Activated T-helper 17 cell treated with anti-CD3 and anti-CD28 coated beads, Interleukin-2, amount 50 U/mL, for 72 hours (primary cell): ENCODE data around the gene LGR4. TPM values are rescaled to one million over a fixed set of nuclear protein-coding genes. Genes with fewer than 3 reads are reported as not detected.

Experiments used
- ATAC-seq: fragments of 150-1000 bp; cut with Tn5 transposase; replicated peaks from 2 replicates; pipeline ENCODE4 v1.10.0; 2021; ENCODE audit warnings: mild to moderate bottlenecking, moderate library complexity
- H3K27ac Mint-ChIP-seq: one replicate; pipeline ENCODE4 v1.8.0; 2022; ENCODE audit warnings: mixed read lengths
- H3K27me3 Mint-ChIP-seq: one replicate; pipeline ENCODE4 v1.8.0; 2022; ENCODE audit warnings: mixed read lengths
- H3K36me3 Mint-ChIP-seq: one replicate; pipeline ENCODE4 v1.8.0; 2022; ENCODE audit warnings: low read depth, mild to moderate bottlenecking, mixed read lengths
- H3K4me1 Mint-ChIP-seq: one replicate; pipeline ENCODE4 v1.8.0; 2022; ENCODE audit warnings: mixed read lengths
- H3K4me3 Mint-ChIP-seq: one replicate; pipeline ENCODE4 v1.8.0; 2022; ENCODE audit warnings: mild to moderate bottlenecking, mixed read lengths
- H3K9me3 Mint-ChIP-seq: one replicate; pipeline ENCODE4 v1.8.0; 2022; ENCODE audit warnings: mixed read lengths
- total RNA-seq, 2 donors: library from RNA; stranded (reverse); gene quantifications; one replicate each; pipeline ENCODE4 v1.2.3, GENCODE V29; 2022

Gene LGR4
- total RNA-seq, 2 donors from 2014 or later, result 0.24 to 1.4 TPM

DNA sequence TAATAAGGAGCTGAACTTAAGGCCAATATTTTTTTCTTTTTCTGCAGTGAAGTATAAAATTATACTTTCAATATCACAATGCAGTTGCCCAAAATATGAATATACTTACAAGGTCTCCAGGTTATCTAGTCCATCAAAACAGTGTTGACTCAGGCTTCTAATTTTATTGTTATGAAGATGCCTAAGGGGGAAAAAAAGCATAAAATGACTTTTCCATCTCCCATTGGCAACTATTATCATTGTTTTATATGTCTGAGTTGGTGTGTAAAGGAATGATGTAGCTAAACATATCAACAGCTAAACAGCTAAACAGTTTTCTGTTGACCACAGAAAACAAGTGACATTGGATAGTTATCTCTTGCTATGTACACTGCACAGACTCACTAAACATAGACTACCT is 88.4 kb downstream of the LGR4 start:
- no peak for ATAC-seq
- Mint-ChIP-seq H3K4me1 (no peaks in the 10 kb centered on the region), H3K27me3 (no peaks in the 10 kb centered on the region), H3K4me3 (no peak overlapping the region), H3K9me3 (no peaks in the 10 kb centered on the region), H3K36me3 (no peaks in the 10 kb centered on the region), H3K27ac (no peak overlapping the region)

GRCh38 chr11:27383645-27384044 is 88.9 kb downstream of the LGR4 start:
- Mint-ChIP-seq H3K36me3 (no peaks in the 10 kb centered on the region), H3K9me3 (no peaks in the 10 kb centered on the region), H3K27ac (no peak overlapping the region), H3K4me3 (no peak overlapping the region), H3K27me3 (no peaks in the 10 kb centered on the region), H3K4me1 (no peaks in the 10 kb centered on the region)
- no peak for ATAC-seq

DNA sequence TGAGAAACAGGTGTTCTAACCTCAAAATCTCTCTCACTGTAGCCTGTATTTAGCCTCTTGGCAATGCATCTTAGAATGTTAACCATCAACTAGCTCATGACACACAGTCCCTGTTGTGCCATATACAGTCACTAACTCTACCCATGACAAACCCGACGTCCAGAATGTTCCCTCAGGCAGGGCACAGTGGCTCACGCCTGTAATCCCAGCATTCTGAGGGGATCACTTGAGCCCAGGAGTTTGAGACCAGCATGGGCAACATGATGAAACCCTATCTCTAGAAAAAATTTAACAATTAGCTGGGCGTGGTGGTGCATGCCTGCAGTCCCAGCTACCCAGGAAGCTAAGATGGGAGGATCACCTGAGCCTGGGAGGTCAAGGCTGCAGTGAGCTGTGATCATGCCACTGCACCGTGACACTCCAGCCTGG is 91.3 kb downstream of the LGR4 start:
- Mint-ChIP-seq H3K4me1 (no peaks in the 10 kb centered on the region), H3K36me3 (no peaks in the 10 kb centered on the region), H3K9me3 (no peaks in the 10 kb centered on the region), H3K27ac (no peak overlapping the region), H3K4me3 (no peak overlapping the region), H3K27me3 (no peaks in the 10 kb centered on the region)
- ATAC-seq, result no peak

- Mint-ChIP-seq H3K4me1 (no peaks in the 10 kb centered on the region), H3K36me3 (no peaks in the 10 kb centered on the region), H3K27me3 (no peaks in the 10 kb centered on the region), H3K9me3 (no peaks in the 10 kb centered on the region), H3K27ac (no peak overlapping the region), H3K4me3 (no peak overlapping the region)
- no peak for ATAC-seq
Measured at GRCh38 chr11:27380771-27381170, 91.8 kb downstream of the LGR4 start.

DNA sequence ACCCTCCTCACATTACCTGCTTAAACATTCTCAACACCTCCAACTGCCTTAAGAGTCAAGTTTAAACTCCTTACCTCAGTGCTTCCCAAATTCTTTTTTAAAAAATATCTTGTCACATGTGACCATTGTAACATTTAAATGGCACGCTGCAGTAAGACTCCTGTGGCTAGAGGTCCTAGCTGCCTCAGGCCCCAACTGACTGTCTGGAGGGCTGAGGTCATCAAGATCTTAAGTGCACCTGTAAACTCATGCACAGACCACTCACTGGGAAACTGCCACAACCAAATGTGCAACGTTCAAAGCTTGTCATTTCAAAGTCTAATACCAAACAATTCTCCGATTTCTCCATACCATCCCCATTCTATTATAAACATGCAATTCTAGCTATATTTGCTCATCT is 93.1 kb downstream of the LGR4 start:
- Mint-ChIP-seq H3K27ac (no peak overlapping the region), H3K4me1 (no peaks in the 10 kb centered on the region), H3K4me3 (no peak overlapping the region), H3K27me3 (no peaks in the 10 kb centered on the region), H3K36me3 (no peaks in the 10 kb centered on the region), H3K9me3 (no peaks in the 10 kb centered on the region)
- ATAC-seq, result no peak

DNA sequence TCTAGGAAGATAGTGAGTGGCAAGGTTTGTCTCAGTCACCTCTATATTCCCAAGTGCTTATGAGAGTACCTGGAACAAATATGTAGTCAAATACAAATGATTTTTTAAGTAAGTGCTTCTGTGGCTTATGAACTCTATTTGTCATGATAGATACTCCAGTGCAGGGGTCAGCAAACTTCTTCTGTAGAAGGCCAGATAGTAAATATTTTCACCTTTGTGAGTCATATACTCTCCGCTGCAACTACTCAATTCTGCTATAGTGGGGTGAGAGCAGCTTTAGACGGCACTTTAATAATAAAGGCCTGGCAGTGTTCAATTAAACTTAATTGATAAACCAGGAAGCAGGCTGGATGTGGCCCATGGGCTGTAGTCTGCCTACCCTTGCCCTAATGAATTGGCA is 97.2 kb downstream of the LGR4 start:
- H3K4me1 Mint-ChIP-seq, result no peaks in the 10 kb centered on the region
- H3K4me3 Mint-ChIP-seq, result no peak overlapping the region
- no peaks in the 10 kb centered on the region for H3K9me3 Mint-ChIP-seq
- no peaks in the 10 kb centered on the region for H3K36me3 Mint-ChIP-seq
- no peak for ATAC-seq
- no peak overlapping the region for H3K27ac Mint-ChIP-seq
- no peaks in the 10 kb centered on the region for H3K27me3 Mint-ChIP-seq

GRCh38 chr11:27373856-27374602 is 98.6 kb downstream of the LGR4 start:
- ATAC-seq, result no peak
- no peak overlapping the region for H3K4me3 Mint-ChIP-seq
- H3K27me3 Mint-ChIP-seq, result no peaks in the 10 kb centered on the region
- no peaks in the 10 kb centered on the region for H3K4me1 Mint-ChIP-seq
- H3K36me3 Mint-ChIP-seq, result no peaks in the 10 kb centered on the region
- no peak overlapping the region for H3K27ac Mint-ChIP-seq
- no peaks in the 10 kb centered on the region for H3K9me3 Mint-ChIP-seq

DNA sequence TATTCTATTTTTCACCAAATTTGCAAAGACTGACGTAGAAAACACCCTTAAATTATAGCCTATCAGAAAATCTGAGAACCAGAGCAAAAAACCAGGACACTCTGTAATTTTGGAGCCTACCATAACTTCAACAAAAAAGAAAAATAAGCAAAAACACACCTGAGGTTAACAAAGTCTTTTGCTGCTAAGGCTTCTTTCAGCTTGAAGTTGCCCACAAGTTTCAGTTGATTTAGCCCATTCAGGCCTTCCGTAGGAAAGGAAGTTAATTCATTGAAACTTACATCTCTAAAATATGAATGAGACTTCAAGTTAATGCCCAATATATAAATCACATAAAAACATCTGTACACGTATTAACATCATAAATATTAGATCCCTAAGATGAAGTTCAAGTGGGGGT is 99.2 kb downstream of the LGR4 start:
- H3K9me3 Mint-ChIP-seq, result no peaks in the 10 kb centered on the region
- H3K36me3 Mint-ChIP-seq, result no peaks in the 10 kb centered on the region
- peaks cover 3% of the 10 kb centered on the region for H3K27me3 Mint-ChIP-seq
- no peaks in the 10 kb centered on the region for H3K4me1 Mint-ChIP-seq
- H3K4me3 Mint-ChIP-seq, result no peak overlapping the region
- H3K27ac Mint-ChIP-seq, result no peak overlapping the region
- no peak for ATAC-seq

DNA sequence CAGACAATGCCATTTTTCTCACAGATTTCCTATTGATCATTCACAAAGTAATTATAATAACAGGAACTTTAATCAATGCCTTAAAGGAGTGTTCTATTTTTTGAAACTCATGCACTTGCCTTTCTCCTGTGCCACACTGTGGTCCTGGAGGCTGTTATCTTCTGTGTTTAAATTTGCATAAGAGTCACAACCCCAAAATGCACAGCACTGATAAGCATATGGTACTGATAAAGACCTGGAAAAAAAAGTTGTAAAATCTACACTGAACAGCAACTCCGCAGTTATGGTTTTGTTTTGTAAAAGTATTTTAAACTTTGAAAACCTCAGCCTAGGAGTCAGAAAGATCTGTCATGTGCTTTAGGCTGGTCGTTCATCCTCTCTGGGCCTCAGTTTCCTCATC is 100.4 kb downstream of the LGR4 start:
- Mint-ChIP-seq H3K9me3 (no peaks in the 10 kb centered on the region), H3K27me3 (peaks cover 3% of the 10 kb centered on the region), H3K36me3 (no peaks in the 10 kb centered on the region), H3K4me1 (no peaks in the 10 kb centered on the region), H3K27ac (no peak overlapping the region), H3K4me3 (no peak overlapping the region)
- ATAC-seq, result no peak

- Mint-ChIP-seq H3K4me1 (no peaks in the 10 kb centered on the region), H3K36me3 (no peaks in the 10 kb centered on the region), H3K4me3 (no peak overlapping the region), H3K27ac (no peak overlapping the region), H3K27me3 (peaks cover 3% of the 10 kb centered on the region), H3K9me3 (no peaks in the 10 kb centered on the region)
- ATAC-seq, result no peak
Measured at GRCh38 chr11:27371489-27371888, 101.1 kb downstream of the LGR4 start.

DNA sequence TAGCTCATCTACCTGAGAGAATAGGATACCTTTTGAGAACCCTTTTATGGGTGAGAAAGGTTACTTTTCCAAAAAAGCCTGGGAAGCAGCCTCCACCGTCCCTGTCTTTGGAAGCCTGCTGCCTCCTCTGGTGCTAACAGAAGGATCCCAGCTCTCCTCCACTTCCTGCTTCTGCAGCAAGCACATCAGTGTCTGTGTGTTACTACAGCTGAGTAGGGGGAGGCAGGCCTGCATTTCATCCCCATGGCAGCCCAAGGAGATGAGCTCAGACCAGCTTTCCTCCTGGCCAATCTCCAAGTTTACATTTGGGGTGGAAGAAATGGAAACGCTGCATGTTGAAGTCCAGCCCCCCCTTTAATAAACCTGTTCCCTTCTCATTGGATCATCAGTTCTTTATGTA is 102.2 kb downstream of the LGR4 start:
- ATAC-seq, result no peak
- no peaks in the 10 kb centered on the region for H3K4me1 Mint-ChIP-seq
- peaks cover 3% of the 10 kb centered on the region for H3K27me3 Mint-ChIP-seq
- H3K36me3 Mint-ChIP-seq, result no peaks in the 10 kb centered on the region
- H3K27ac Mint-ChIP-seq, result no peak overlapping the region
- H3K9me3 Mint-ChIP-seq, result no peaks in the 10 kb centered on the region
- no peak overlapping the region for H3K4me3 Mint-ChIP-seq

DNA sequence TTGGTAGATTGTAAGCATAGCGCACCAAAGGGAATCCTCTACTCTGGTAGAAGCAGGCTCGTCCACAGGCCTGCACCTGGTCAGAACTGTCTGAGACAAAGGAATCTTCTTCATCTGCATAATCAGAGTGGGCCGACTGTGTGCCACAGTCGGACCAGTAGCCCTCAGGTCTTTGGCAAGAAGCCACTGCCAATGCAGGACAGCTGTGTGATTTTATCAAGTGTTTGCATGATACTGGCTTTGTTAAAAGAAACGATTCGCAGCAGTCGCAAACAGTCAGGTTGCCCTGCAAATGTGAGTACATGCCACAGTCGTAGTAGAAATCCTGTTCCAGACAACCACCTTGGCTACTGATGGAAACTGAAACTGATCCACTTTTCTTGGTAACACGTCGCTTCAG is 104.7 kb downstream of the LGR4 start:
- Mint-ChIP-seq H3K9me3 (no peaks in the 10 kb centered on the region), H3K4me3 (no peak overlapping the region), H3K27me3 (peaks cover 3% of the 10 kb centered on the region), H3K27ac (no peak overlapping the region), H3K36me3 (no peaks in the 10 kb centered on the region), H3K4me1 (peaks cover 5% of the 10 kb centered on the region)
- ATAC-seq, result no peak

- no peak for ATAC-seq
- Mint-ChIP-seq H3K9me3 (no peaks in the 10 kb centered on the region), H3K4me1 (peaks cover 10% of the 10 kb centered on the region), H3K4me3 (peak overlapping the region; percentile 95), H3K27me3 (no peaks in the 10 kb centered on the region), H3K27ac (peak overlapping the region; percentile 95), H3K36me3 (no peaks in the 10 kb centered on the region)
Measured at GRCh38 chr11:27363576-27364117, 108.9 kb downstream of the LGR4 start.

DNA sequence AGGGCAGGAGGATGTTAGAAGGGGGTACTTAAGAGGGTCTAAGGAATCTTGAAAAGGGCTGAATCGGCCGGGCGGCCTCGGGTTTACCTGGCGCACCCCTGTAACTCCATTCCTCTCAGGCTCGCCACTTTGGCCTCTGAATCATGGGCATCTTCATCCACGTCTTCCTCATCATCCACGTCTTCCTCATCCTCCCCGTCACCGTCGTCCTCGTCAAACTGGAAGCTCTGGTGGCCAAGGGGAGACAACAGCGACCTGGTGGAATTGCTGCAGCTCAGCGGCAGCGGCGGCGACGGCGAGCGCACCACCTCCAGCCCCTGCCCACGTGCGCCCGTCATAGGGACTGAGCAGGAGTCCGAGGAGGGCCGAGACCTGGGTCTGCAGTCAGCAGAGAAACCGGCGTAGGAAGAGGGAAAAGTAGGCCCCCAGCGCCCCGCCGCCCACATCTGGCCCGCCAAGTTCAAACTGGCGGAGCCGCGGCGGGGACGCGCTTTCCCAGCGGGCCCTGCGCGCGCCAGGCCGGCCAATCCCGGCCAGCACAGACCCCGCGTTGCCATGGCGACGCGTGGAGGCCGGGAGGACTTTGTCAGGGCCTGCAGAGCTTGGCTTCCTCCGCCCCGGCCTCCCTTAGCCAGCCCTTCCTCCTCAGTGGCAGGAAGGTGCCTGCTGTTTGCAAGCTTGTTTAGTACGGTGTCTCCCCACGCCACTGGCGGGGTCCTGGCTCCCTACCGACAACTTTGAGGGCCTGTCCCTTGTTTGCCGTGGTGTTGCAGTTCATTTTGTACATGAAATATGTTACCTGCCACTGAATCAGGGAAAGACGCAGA is 109.6 kb downstream of the LGR4 start, which contains the start of gene CCDC34:
CCDC34 (minus strand) TSS at position 467 of the 827 bp plus-strand sequence; CDS start at position 446, 21 bp downstream.
- Mint-ChIP-seq H3K27me3 (no peaks in the 10 kb centered on the region), H3K36me3 (no peaks in the 10 kb centered on the region), H3K9me3 (no peaks in the 10 kb centered on the region), H3K4me3 (peak within 1 kb of the TSS; percentile 95), H3K4me1 (peaks cover 10% of the 10 kb centered on the region), H3K27ac (peak within 1 kb of the TSS; percentile 95)
- peak; percentile 99 for ATAC-seq
